SK-N-SH (cell line): ENCODE results near the gene TBC1D1.

Experiments
- CHD2 ChIP-seq: fragments of 150-350 bp; IDR thresholded peaks from 2 replicates; pipeline ENCODE4 v1.6.1; 2018; ENCODE audit warnings: low read length; ENCODE audit not compliant: partially characterized antibody
- EP300 ChIP-seq, 2 experiments: IDR thresholded peaks; 2 replicates each; pipeline versions ENCODE4 v1.4.0 to v1.6.1; 2012; ENCODE audit warnings: borderline replicate concordance in 1 of 2, low read depth in 1 of 2, low read length in 1 of 2
- MAX ChIP-seq: IDR thresholded peaks from 2 replicates; pipeline ENCODE4 v1.4.0; 2012; ENCODE audit warnings: low read depth
- RAD21 ChIP-seq: IDR thresholded peaks from 2 replicates; pipeline ENCODE4 v1.6.1; 2012; ENCODE audit warnings: mild to moderate bottlenecking, low read length
- REST ChIP-seq: IDR thresholded peaks from 2 replicates; pipeline ENCODE4 v1.6.1; 2012; ENCODE audit warnings: mild to moderate bottlenecking, low read depth, low read length, moderate library complexity
- SIN3A ChIP-seq: IDR thresholded peaks from 2 replicates; pipeline ENCODE4 v1.6.1; 2012; ENCODE audit warnings: low read depth, mild to moderate bottlenecking, low read length, moderate library complexity, borderline replicate concordance
- SMC3 ChIP-seq: IDR thresholded peaks from 2 replicates; pipeline ENCODE4 v1.6.1; 2012; ENCODE audit warnings: low read depth, low read length, improper control_type of control experiment
- TAF1 ChIP-seq: IDR thresholded peaks from 2 replicates; pipeline ENCODE4 v1.6.1; 2012; ENCODE audit warnings: low read depth, mild to moderate bottlenecking, low read length, moderate library complexity, borderline replicate concordance
- YY1 ChIP-seq: IDR thresholded peaks from 2 replicates; pipeline ENCODE4 v1.4.0; 2012; ENCODE audit warnings: low read depth, mild to moderate bottlenecking
- TF ChIP-seq, protein P1 (sequence below): fragments of 200-600 bp; sonication (generic); IDR thresholded peaks from 2 replicates; pipeline ENCODE4 v1.6.1; 2017; ENCODE audit warnings: antibody characterized with exemption, mild to moderate bottlenecking, moderate library complexity

DNA sequence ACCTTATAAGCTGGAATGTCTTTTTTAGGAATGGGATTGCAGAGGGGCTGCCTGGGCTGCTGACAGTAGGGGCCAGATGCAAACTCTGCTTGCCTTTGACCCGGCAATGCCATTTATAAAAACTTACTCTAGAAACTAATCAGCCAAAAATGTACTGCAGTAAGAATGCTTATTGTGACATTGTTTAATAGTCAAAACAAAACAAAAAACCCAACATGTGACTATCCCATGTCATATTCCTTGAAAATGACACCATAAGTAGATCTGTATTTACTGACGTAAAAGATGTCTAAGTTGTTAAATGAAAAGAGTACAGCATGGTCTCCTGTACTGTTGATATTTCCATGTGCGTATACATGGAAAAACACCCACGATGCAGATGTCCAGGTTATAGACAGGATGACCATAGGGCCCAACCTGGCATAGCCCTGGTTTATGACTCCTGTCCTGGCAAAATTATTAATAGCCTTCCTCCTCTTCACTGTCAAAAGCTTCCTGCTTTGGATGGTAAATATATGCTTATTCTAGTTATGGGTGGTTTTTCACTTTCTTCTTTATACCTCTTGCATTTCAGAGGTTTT lies 208.2 kb downstream of the TBC1D1 start:
- no peak for TF ChIP-seq EP300 (IDR thresholded peaks at IDR 0.05; ENCODE audit: borderline replicate concordance in 1 of 2, low read depth in 1 of 2, low read length in 1 of 2)
- TF ChIP-seq CHD2, result no peak
- no peak for TF ChIP-seq TAF1
- TF ChIP-seq REST, result no peak
- no peak for TF ChIP-seq SIN3A
- TF ChIP-seq, protein P1, sequence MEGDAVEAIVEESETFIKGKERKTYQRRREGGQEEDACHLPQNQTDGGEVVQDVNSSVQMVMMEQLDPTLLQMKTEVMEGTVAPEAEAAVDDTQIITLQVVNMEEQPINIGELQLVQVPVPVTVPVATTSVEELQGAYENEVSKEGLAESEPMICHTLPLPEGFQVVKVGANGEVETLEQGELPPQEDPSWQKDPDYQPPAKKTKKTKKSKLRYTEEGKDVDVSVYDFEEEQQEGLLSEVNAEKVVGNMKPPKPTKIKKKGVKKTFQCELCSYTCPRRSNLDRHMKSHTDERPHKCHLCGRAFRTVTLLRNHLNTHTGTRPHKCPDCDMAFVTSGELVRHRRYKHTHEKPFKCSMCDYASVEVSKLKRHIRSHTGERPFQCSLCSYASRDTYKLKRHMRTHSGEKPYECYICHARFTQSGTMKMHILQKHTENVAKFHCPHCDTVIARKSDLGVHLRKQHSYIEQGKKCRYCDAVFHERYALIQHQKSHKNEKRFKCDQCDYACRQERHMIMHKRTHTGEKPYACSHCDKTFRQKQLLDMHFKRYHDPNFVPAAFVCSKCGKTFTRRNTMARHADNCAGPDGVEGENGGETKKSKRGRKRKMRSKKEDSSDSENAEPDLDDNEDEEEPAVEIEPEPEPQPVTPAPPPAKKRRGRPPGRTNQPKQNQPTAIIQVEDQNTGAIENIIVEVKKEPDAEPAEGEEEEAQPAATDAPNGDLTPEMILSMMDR, result no peak
- TF ChIP-seq RAD21, result no peak
- no peak for TF ChIP-seq SMC3
- no peak for TF ChIP-seq MAX
- TF ChIP-seq YY1, result no peak
